Effector memory CD4-positive, alpha-beta T cell (primary cell): ENCODE measurements around the gene GALT.
A peak's percentile ranks its signal among the peaks of the same experiment; 100 is the strongest.

Experiments
- DNase-seq, 3 donors: peaks; one replicate each; pipeline ENCODE4 v3.0.0-alpha.2; 2020
- H3K27ac ChIP-seq: 2 replicates; pipeline ENCODE4 v1.7.0; 2013; ENCODE audit warnings: mild to moderate bottlenecking, low read length, moderate library complexity; ENCODE audit not compliant: insufficient read depth, poor library complexity, severe bottlenecking
- H3K27me3 ChIP-seq: replicated peaks from 2 replicates; pipeline ENCODE4 v1.7.0; 2013; ENCODE audit warnings: mild to moderate bottlenecking, low read length; ENCODE audit not compliant: insufficient read depth, control insufficient read depth, poor library complexity, severe bottlenecking
- H3K36me3 ChIP-seq: 2 replicates; pipeline ENCODE4 v1.7.0; 2013; ENCODE audit warnings: mild to moderate bottlenecking, low read length, moderate library complexity; ENCODE audit not compliant: control insufficient read depth, insufficient read depth
- H3K4me1 ChIP-seq: 2 replicates; pipeline ENCODE4 v1.7.0; 2013; ENCODE audit warnings: low read length, mild to moderate bottlenecking; ENCODE audit not compliant: control insufficient read depth, insufficient read depth, poor library complexity, severe bottlenecking
- H3K4me3 ChIP-seq: 2 replicates; pipeline ENCODE4 v1.7.0; 2013; ENCODE audit warnings: low read length, low read depth, mild to moderate bottlenecking; ENCODE audit not compliant: insufficient read depth, poor library complexity, severe bottlenecking
- H3K9me3 ChIP-seq: 2 replicates; pipeline ENCODE4 v1.7.0; 2013; ENCODE audit warnings: mild to moderate bottlenecking, low read length, moderate library complexity; ENCODE audit not compliant: control insufficient read depth

The GALT gene

DNA sequence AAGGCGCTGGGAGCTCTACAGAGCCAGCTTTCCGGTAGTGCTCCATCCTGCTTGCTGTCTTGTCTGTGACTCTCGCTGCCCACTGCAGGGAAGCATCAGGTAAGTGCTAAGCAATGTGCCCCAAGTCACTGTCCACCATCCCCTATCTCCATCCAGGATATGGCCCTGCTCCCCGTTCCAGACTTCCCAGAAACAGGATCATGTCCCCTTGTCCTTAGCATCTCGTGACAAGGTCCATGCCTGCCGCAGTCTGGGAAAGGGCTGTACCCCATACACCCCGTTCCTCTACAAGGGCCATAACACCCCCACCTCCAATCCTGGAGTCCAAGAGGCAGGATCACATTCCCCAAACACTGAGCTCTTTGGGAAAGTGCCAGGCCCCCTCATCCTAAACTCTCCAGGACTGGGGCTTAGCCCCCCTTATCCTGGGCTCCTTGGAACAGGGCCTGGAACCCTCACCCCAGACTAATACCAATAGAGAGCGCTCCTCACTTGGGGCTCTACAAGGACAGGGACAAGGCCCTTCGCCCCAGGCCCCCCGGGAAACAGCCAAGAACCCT is 35.1 kb upstream of the GALT start:
- H3K4me3 ChIP-seq, result peak overlapping the region; percentile 83
- peak overlapping the region; percentile 82 for H3K27ac ChIP-seq
- DNase-seq, result no peak
- peaks cover 17% of the 10 kb centered on the region for H3K36me3 ChIP-seq
- no peaks in the 10 kb centered on the region for H3K9me3 ChIP-seq
- no peaks in the 10 kb centered on the region for H3K27me3 ChIP-seq
- peaks cover 12% of the 10 kb centered on the region for H3K4me1 ChIP-seq

DNA sequence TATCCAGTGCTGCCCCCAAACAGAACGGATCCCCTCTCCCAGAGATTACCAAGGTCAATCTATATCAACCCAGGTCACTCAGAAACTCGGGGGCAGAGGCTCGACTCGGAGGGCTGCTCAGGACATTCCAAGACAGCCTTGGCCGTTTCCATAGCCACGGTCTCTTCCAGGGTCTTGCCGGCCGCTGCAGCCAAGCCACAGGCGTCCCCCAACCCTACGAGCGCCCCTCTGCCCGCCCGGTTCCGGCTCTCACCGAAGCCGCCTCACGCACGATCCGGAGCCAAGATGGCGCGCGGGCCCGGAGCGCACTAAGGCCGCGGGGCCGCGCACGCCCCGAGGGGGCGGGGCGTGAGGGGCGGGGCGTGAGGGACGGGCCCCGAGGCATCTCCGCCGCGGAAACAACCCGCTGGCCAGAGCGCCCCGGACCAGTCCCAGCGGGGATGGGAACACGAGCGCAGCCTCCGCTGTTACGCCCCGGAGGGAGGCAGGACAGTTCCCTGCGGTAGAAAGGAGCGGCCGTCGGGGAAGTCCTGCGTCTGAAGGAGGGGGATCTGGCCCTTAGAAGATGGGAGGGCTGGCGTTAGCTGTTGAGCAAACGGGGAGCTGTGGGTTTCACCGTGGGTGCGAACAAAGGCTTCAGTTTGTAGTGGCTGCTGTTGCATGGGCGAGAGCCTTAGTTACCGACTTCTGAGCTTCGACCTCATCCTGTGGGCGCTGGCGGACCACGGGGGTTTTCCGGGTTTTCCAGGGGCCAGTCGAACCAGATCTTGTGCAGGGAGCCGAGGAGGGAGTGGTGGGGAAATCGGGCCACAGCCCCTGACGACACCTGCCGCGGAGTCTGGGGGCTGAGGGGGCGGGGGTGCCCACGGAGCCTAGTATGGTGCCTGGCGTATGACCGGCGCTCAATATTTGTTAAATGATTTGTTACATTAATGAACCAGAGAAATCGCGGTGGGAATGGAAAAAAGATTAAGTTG is 34.4 kb upstream of the GALT start, which contains the start of gene RPP25L:
Gene RPP25L (minus strand): TSS at position 287 of the 977 bp plus-strand sequence. CDS start 801 bp downstream, outside the sequence.
- peaks cover 12% of the 10 kb centered on the region for H3K4me1 ChIP-seq
- H3K27ac ChIP-seq, result peak within 1 kb of the TSS; percentile 82
- H3K9me3 ChIP-seq, result no peaks in the 10 kb centered on the region
- H3K36me3 ChIP-seq, result peaks cover 25% of the 10 kb centered on the region
- peak; percentile 73 to 77 (median 74) for DNase-seq
- peak within 1 kb of the TSS; percentile 83 for H3K4me3 ChIP-seq
- no peaks in the 10 kb centered on the region for H3K27me3 ChIP-seq

GRCh38 chr9:34612788-34613390 is 33.6 kb upstream of the GALT start:
- Histone ChIP-seq H3K4me1 (peaks cover 12% of the 10 kb centered on the region), H3K4me3 (peak overlapping the region; percentile 83), H3K9me3 (no peaks in the 10 kb centered on the region), H3K27me3 (no peaks in the 10 kb centered on the region), H3K36me3 (peaks cover 33% of the 10 kb centered on the region), H3K27ac (peak overlapping the region; percentile 82)
- DNase-seq, result peak; percentile 36 to 58 (median 40)

- Histone ChIP-seq H3K4me3 (no peak overlapping the region), H3K9me3 (no peaks in the 10 kb centered on the region), H3K4me1 (peaks cover 17% of the 10 kb centered on the region), H3K27me3 (no peaks in the 10 kb centered on the region), H3K36me3 (peaks cover 34% of the 10 kb centered on the region), H3K27ac (no peak overlapping the region)
- no peak for DNase-seq
Observed at GRCh38 chr9:34615132-34615531, 31.3 kb upstream of the GALT start.

- Histone ChIP-seq H3K9me3 (no peaks in the 10 kb centered on the region), H3K36me3 (peaks cover 23% of the 10 kb centered on the region), H3K27ac (peak within 1 kb of the TSS; percentile 53), H3K4me1 (peaks cover 15% of the 10 kb centered on the region), H3K27me3 (peaks cover 33% of the 10 kb centered on the region), H3K4me3 (peak within 1 kb of the TSS; percentile 70)
- peak; percentile 82 to 90 (median 86) for DNase-seq
Observed at GRCh38 chr9:34620061-34620994, 26.1 kb upstream of the GALT start, which contains the start of gene DCTN3. TSS of gene DCTN3 (minus strand) at chr9:34620495. CDS start at chr9:34620464, 31 bp downstream.

- H3K27ac ChIP-seq, result no peak overlapping the region
- H3K4me3 ChIP-seq, result no peak overlapping the region
Observed at GRCh38 chr9:34623374-34624235, 22.9 kb upstream of the GALT start.

GRCh38 chr9:34624475-34625185 is 21.8 kb upstream of the GALT start:
- H3K36me3 ChIP-seq, result no peaks in the 10 kb centered on the region
- peaks cover 27% of the 10 kb centered on the region for H3K4me1 ChIP-seq
- no peak overlapping the region for H3K27ac ChIP-seq
- no peaks in the 10 kb centered on the region for H3K9me3 ChIP-seq
- H3K4me3 ChIP-seq, result no peak overlapping the region
- no peak for DNase-seq
- H3K27me3 ChIP-seq, result peaks cover 73% of the 10 kb centered on the region

More at GRCh38 chr9:34623374-34624235, 22.9 kb upstream of the GALT start:
- H3K27me3 ChIP-seq, result peaks cover 64% of the 10 kb centered on the region
- H3K9me3 ChIP-seq, result no peaks in the 10 kb centered on the region
- H3K4me1 ChIP-seq, result peaks cover 23% of the 10 kb centered on the region
- no peaks in the 10 kb centered on the region for H3K36me3 ChIP-seq
- no peak for DNase-seq

DNA sequence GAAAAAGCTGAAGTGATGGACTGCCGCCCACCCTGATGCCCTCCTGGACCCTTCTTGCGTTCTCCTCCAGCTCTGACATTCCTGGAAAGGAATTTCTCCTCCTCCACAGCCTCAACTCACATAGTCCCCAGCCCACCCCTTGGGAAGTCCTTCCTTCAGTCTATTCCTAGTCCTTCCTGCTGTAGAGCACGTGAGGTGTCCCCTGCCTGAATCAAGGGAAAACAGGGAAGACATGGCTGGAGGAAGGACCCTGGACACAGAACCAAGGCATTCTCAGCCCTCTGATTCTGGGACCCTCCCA is 21.3 kb upstream of the GALT start:
- Histone ChIP-seq H3K27ac (no peak overlapping the region), H3K9me3 (no peaks in the 10 kb centered on the region), H3K27me3 (peaks cover 76% of the 10 kb centered on the region), H3K4me1 (peaks cover 25% of the 10 kb centered on the region), H3K4me3 (no peak overlapping the region), H3K36me3 (no peaks in the 10 kb centered on the region)
- no peak for DNase-seq
